Measurements from ENCODE around the gene RDH8.

DNA sequence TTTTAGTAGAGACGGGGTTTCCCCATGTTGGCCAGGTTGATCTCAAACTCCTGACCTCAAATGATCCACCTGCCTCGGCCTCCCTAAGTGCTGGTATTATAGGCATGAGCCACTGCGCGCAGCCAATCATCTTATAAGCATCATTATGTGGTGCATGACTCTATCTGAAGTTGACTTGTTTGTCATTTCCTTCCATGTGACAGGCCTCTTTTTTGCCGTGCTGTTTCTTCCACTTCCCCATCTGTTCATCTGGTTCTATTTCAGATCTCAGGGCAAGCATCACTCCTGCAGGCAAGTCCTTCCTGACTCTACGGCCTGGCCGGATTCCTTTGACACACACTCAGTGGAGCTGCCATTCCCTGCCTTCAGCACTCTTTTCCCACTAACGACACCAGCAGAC is 18.2 kb upstream of the RDH8 start:
- TF ChIP-seq, protein P1, sequence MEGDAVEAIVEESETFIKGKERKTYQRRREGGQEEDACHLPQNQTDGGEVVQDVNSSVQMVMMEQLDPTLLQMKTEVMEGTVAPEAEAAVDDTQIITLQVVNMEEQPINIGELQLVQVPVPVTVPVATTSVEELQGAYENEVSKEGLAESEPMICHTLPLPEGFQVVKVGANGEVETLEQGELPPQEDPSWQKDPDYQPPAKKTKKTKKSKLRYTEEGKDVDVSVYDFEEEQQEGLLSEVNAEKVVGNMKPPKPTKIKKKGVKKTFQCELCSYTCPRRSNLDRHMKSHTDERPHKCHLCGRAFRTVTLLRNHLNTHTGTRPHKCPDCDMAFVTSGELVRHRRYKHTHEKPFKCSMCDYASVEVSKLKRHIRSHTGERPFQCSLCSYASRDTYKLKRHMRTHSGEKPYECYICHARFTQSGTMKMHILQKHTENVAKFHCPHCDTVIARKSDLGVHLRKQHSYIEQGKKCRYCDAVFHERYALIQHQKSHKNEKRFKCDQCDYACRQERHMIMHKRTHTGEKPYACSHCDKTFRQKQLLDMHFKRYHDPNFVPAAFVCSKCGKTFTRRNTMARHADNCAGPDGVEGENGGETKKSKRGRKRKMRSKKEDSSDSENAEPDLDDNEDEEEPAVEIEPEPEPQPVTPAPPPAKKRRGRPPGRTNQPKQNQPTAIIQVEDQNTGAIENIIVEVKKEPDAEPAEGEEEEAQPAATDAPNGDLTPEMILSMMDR (IDR thresholded peaks at IDR 0.05): no peak
- no peak for TF ChIP-seq POLR2A (IDR thresholded peaks at IDR 0.05)
